Glutamatergic neuron (in vitro differentiated cells): ENCODE results near the gene PCDHA1. TPM values are rescaled to one million over a fixed set of nuclear protein-coding genes. Genes with fewer than 3 reads are reported as not detected.

Experiments used
- DNase-seq: peaks from one replicate; pipeline ENCODE4 v3.0.0; 2022
- H3K27ac Mint-ChIP-seq: one replicate; pipeline ENCODE4 v1.8.0; 2020; ENCODE audit warnings: mild to moderate bottlenecking, mixed read lengths, inconsistent platforms; ENCODE audit not compliant: unreplicated experiment
- H3K27me3 Mint-ChIP-seq: one replicate; pipeline ENCODE4 v1.8.0; 2020; ENCODE audit warnings: mild to moderate bottlenecking, moderate library complexity, mixed read lengths, inconsistent platforms; ENCODE audit not compliant: unreplicated experiment
- H3K36me3 Mint-ChIP-seq: one replicate; pipeline ENCODE4 v1.8.0; 2020; ENCODE audit warnings: mild to moderate bottlenecking, mixed read lengths, inconsistent platforms; ENCODE audit not compliant: unreplicated experiment
- H3K4me1 Mint-ChIP-seq: one replicate; pipeline ENCODE4 v1.8.0; 2020; ENCODE audit warnings: mild to moderate bottlenecking, low read depth, mixed read lengths, inconsistent platforms; ENCODE audit not compliant: unreplicated experiment
- H3K4me3 Mint-ChIP-seq: one replicate; pipeline ENCODE4 v1.8.0; 2020; ENCODE audit warnings: mild to moderate bottlenecking, mixed read lengths, inconsistent platforms; ENCODE audit not compliant: unreplicated experiment
- H3K9me3 Mint-ChIP-seq: one replicate; pipeline ENCODE4 v1.8.0; 2020; ENCODE audit warnings: mild to moderate bottlenecking, moderate library complexity, mixed read lengths, inconsistent platforms; ENCODE audit not compliant: unreplicated experiment
- total RNA-seq: library from RNA; stranded (reverse); fragmentation: NEBNext Ultra II Directional; extraction: Animal tissue kit (Norgen Biotek cat#: 25700); gene quantifications from one replicate; pipeline ENCODE4 v1.2.1, GENCODE V29; 2021; ENCODE audit not compliant: unreplicated experiment
- TF ChIP-seq, protein P1 (sequence below): fragments of 200-600 bp; sonication (generic); IDR thresholded peaks from one replicate; pipeline ENCODE4 v1.5.0; 2021; ENCODE audit not compliant: partially characterized antibody, unreplicated experiment

Gene PCDHA1
- total RNA-seq, 1 donor from 2014 or later, result 0.69 TPM

GRCh38 chr5:140986117-140986521, 200.2 kb downstream of the PCDHA1 start:
- Mint-ChIP-seq H3K4me1 (peaks cover 13% of the 10 kb centered on the region), H3K36me3 (no peaks in the 10 kb centered on the region), H3K4me3 (no peak overlapping the region), H3K9me3 (no peaks in the 10 kb centered on the region), H3K27me3 (peaks cover 3% of the 10 kb centered on the region), H3K27ac (no peak overlapping the region)
- DNase-seq, result no peak
- TF ChIP-seq, protein P1, sequence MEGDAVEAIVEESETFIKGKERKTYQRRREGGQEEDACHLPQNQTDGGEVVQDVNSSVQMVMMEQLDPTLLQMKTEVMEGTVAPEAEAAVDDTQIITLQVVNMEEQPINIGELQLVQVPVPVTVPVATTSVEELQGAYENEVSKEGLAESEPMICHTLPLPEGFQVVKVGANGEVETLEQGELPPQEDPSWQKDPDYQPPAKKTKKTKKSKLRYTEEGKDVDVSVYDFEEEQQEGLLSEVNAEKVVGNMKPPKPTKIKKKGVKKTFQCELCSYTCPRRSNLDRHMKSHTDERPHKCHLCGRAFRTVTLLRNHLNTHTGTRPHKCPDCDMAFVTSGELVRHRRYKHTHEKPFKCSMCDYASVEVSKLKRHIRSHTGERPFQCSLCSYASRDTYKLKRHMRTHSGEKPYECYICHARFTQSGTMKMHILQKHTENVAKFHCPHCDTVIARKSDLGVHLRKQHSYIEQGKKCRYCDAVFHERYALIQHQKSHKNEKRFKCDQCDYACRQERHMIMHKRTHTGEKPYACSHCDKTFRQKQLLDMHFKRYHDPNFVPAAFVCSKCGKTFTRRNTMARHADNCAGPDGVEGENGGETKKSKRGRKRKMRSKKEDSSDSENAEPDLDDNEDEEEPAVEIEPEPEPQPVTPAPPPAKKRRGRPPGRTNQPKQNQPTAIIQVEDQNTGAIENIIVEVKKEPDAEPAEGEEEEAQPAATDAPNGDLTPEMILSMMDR, result no peak

DNA sequence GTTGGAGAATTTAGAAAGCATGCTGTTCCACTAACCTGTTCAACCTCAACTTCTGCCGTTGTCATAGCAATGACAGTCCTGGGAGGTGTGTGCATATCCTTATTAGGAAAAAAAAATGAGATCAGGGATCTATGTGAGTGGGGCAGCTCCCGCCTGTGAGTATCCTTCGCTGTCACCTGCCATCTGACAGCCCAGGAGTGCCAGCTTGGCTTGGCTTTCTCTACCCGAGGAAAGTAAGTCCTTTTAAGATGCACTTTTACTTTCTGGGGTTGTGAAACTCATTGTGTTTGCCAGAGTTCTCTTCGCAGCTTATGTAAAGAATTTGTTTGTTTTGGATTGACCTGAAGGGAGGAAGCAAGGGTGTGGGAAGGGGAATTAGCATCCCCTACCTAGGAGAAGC, 202.2 kb downstream of the PCDHA1 start:
- Mint-ChIP-seq H3K27ac (no peak overlapping the region), H3K9me3 (no peaks in the 10 kb centered on the region), H3K4me3 (no peak overlapping the region), H3K4me1 (peaks cover 18% of the 10 kb centered on the region), H3K36me3 (no peaks in the 10 kb centered on the region), H3K27me3 (peaks cover 3% of the 10 kb centered on the region)
- no peak for DNase-seq
- TF ChIP-seq, protein P1, result no peak

DNA sequence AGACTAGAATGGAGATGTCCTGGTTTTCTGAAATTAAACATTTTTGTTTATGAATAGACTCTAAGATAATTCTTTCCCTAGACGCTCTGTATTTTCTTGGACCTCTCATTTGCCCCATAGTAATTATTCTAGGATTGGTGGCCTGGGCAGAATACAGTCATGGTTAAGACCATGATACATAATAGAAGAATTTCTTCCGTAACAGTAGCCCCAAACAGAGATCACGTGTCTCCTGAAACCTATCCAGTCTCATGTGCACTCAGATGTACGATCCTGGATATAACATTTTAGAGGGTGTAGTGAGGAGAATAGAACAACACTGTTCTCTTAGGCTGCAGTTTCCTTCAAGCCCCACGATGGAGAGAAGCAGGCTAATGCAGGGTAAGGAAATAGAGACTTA, 202.7 kb downstream of the PCDHA1 start:
- H3K27ac Mint-ChIP-seq, result no peak overlapping the region
- no peak overlapping the region for H3K4me3 Mint-ChIP-seq
- TF ChIP-seq, protein P1, result no peak

DNA sequence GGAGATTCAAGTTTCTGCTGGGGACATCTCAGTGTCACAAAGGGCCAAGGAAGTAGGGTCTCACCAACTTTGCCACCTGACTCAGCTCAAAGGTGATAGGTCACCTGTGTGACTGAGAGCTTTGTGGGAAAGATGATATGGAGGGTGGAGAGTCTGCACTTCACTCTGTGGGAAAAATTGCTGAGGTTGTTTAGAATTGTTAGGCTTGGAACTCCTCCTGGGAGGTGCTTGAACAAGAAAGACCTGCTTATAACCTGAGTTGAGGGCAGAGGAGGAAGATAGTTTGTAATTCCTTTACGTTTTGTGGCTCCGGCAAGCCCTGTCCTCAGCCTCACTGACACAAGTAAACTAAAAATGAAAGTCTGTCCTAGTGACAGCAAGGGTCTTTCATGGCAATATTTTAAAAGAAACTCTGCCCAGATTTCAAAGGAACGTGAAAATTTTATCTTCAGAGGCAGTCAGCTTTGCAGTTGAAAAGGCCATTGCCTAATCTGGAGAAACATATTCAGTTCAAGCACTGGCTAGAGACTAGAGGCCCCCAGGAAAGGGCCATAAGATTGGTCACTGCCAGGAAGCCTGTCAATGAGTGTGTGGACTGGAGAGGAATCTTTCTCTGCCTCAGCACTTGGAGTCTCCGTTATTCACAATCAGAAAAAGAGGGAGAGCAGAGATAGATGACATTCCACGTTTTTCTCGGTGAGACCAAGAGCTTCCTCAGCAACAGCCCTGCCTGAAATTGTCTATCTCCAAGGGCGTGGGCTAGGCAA, 203.5 kb downstream of the PCDHA1 start:
- H3K4me3 Mint-ChIP-seq, result no peak overlapping the region

More for the DNA sequence above, 202.7 kb downstream of the PCDHA1 start:
- no peaks in the 10 kb centered on the region for H3K36me3 Mint-ChIP-seq
- H3K4me1 Mint-ChIP-seq, result peaks cover 18% of the 10 kb centered on the region
- DNase-seq, result no peak
- peaks cover 5% of the 10 kb centered on the region for H3K27me3 Mint-ChIP-seq
- no peaks in the 10 kb centered on the region for H3K9me3 Mint-ChIP-seq

GRCh38 chr5:140992828-140993227, 206.9 kb downstream of the PCDHA1 start:
- DNase-seq, result no peak
- peaks cover 4% of the 10 kb centered on the region for H3K4me1 Mint-ChIP-seq
- H3K9me3 Mint-ChIP-seq, result no peaks in the 10 kb centered on the region
- H3K27me3 Mint-ChIP-seq, result peaks cover 5% of the 10 kb centered on the region
- H3K27ac Mint-ChIP-seq, result no peak overlapping the region
- H3K36me3 Mint-ChIP-seq, result no peaks in the 10 kb centered on the region
- TF ChIP-seq, protein P1, result no peak
- H3K4me3 Mint-ChIP-seq, result no peak overlapping the region

More for the DNA sequence above, 203.5 kb downstream of the PCDHA1 start:
- Mint-ChIP-seq H3K27me3 (peaks cover 5% of the 10 kb centered on the region), H3K27ac (no peak overlapping the region), H3K9me3 (no peaks in the 10 kb centered on the region), H3K4me1 (peaks cover 18% of the 10 kb centered on the region), H3K36me3 (no peaks in the 10 kb centered on the region)
- DNase-seq, result no peak
- TF ChIP-seq, protein P1, result no peak
